ENCODE measurements around the gene NLRC3.

DNA sequence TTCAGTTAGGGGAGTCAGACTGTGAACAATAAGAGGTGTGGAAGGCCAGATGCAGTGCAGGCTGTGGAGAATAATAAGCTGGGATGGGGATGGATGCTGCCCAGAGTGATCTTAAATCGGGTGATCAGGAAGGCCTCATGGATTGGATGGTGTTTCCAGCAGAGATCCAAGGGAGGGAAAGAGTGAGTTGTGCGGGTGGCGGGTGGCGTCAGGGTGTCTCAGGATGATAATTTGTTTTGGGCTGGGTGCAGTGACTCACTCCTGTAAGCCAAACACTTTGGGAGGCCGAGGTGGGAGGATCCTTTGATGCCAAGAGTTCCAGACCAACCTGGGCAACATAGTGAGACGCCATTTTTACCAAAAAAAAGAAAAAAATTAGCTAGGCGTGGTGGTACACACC lies 68.5 kb downstream of the NLRC3 start:
- TF ChIP-seq, protein P1, sequence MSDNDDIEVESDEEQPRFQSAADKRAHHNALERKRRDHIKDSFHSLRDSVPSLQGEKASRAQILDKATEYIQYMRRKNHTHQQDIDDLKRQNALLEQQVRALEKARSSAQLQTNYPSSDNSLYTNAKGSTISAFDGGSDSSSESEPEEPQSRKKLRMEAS (IDR thresholded peaks at IDR 0.05) = no peak
- no peak for TF ChIP-seq SIN3A (IDR thresholded peaks at IDR 0.05; ENCODE audit: low read depth)
